SK-N-SH treated with all-trans-retinoic acid at 6 μM for 48 hours (cell line): ENCODE results near the gene AHCYL2.

Experiments used
- ARNTL ChIP-seq: fragments of 450-650 bp; formaldehyde crosslinking; IDR thresholded peaks from 2 replicates; pipeline ENCODE4 v1.5.0; 2020; ENCODE audit warnings: low read depth, mild to moderate bottlenecking, moderate library complexity, borderline replicate concordance
- CSDC2 ChIP-seq: fragments of 250-450 bp; sonication (Bioruptor Pico); IDR thresholded peaks from 2 replicates; pipeline ENCODE4 v1.5.0; 2020; ENCODE audit warnings: mild to moderate bottlenecking, moderate library complexity
- GLIS3 ChIP-seq: fragments of 250-450 bp; sonication (Bioruptor Pico); IDR thresholded peaks from 2 replicates; pipeline ENCODE4 v1.5.0; 2020; ENCODE audit warnings: mild to moderate bottlenecking, moderate library complexity
- RARB ChIP-seq: fragments of 250-450 bp; sonication (Bioruptor Pico); IDR thresholded peaks from 2 replicates; pipeline ENCODE4 v1.8.0; 2021; ENCODE audit warnings: mild to moderate bottlenecking, moderate library complexity
- ZFP30 ChIP-seq: fragments of 450-650 bp; formaldehyde crosslinking; IDR thresholded peaks from 2 replicates; pipeline ENCODE4 v1.5.0; 2022; ENCODE audit warnings: mild to moderate bottlenecking, moderate library complexity
- TF ChIP-seq, protein P1 (sequence below): fragments of 250-450 bp; sonication (Bioruptor Pico); IDR thresholded peaks from 2 replicates; pipeline ENCODE4 v1.8.0; 2020; ENCODE audit warnings: mild to moderate bottlenecking, moderate library complexity, borderline replicate concordance

DNA sequence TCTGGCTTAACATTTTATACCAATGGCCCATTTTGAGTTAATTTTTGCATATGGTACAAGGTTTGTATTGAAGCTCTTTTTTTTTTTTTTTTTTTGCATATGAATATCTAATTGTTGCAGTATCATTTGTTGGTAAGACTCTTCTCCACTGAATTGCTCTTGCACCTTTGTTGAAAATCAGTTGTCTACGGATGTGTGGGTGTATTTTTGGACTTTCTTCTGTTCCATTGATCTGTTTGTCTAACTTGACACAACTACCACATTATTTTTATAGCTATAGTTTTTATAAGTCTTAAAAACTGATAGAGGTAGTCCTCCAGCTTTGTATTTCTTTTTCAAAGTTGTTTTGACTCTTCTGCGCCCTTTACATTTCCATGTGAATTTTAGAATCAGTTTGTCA lies 53.9 kb downstream of the AHCYL2 start:
- TF ChIP-seq RARB (CRISPR knock-in tag) (no peak), ARNTL (CRISPR knock-in tag) (no peak), ZFP30 (CRISPR knock-in tag) (no peak), GLIS3 (CRISPR knock-in tag) (no peak), CSDC2 (no peak)
- TF ChIP-seq, protein P1, sequence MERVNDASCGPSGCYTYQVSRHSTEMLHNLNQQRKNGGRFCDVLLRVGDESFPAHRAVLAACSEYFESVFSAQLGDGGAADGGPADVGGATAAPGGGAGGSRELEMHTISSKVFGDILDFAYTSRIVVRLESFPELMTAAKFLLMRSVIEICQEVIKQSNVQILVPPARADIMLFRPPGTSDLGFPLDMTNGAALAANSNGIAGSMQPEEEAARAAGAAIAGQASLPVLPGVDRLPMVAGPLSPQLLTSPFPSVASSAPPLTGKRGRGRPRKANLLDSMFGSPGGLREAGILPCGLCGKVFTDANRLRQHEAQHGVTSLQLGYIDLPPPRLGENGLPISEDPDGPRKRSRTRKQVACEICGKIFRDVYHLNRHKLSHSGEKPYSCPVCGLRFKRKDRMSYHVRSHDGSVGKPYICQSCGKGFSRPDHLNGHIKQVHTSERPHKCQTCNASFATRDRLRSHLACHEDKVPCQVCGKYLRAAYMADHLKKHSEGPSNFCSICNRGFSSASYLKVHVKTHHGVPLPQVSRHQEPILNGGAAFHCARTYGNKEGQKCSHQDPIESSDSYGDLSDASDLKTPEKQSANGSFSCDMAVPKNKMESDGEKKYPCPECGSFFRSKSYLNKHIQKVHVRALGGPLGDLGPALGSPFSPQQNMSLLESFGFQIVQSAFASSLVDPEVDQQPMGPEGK = no peak
